ENCODE data around the gene EGFL7.

- TF ChIP-seq PKNOX1 (IDR thresholded peaks at IDR 0.05): no peak
- TF ChIP-seq HDGF (IDR thresholded peaks at IDR 0.05; ENCODE audit: borderline replicate concordance): no peak
These were observed 7.1 kb upstream of the EGFL7 start for GRCh38 chr9:136655536-136656182.

Measured in HEK293T (cell line).